GM12873 (cell line): Measurements from ENCODE around the gene GAS2.

Source experiments
- CTCF ChIP-seq: IDR thresholded peaks from 2 replicates; pipeline ENCODE4 v1.5.1; 2012; ENCODE audit warnings: low read depth, mild to moderate bottlenecking, moderate library complexity, low read length, control low read depth; ENCODE audit not compliant: insufficient read depth; ENCODE audit errors: missing control alignments

GAS2 gene

GRCh38 chr11:22711880-22712279 is 45.5 kb downstream of the GAS2 start:
- no peak for TF ChIP-seq CTCF

- no peak for TF ChIP-seq CTCF
These were observed 46.9 kb downstream of the GAS2 start for GRCh38 chr11:22713336-22713735.

- TF ChIP-seq CTCF: no peak
These were observed 49.6 kb downstream of the GAS2 start for GRCh38 chr11:22715971-22716370.

- no peak for TF ChIP-seq CTCF
These were observed 54.0 kb downstream of the GAS2 start for GRCh38 chr11:22720457-22720856.

- TF ChIP-seq CTCF: no peak
These were observed 56.9 kb downstream of the GAS2 start for GRCh38 chr11:22723274-22723673.

GRCh38 chr11:22725079-22725478 is 58.7 kb downstream of the GAS2 start:
- TF ChIP-seq CTCF: no peak

- no peak for TF ChIP-seq CTCF
These were observed 62.4 kb downstream of the GAS2 start for GRCh38 chr11:22728600-22729389.
